Mononuclear cell (primary cell): ENCODE measurements around the gene ZSCAN5A. TPM values are rescaled to one million over a fixed set of nuclear protein-coding genes. Genes with fewer than 3 reads are reported as not detected.

ENCODE experiments used
- H3K27me3 ChIP-seq: 2 replicates; pipeline ENCODE4 v1.6.0; 2011; ENCODE audit warnings: low read length, control low read depth; ENCODE audit not compliant: insufficient read depth
- H3K4me1 ChIP-seq: 2 replicates; pipeline ENCODE4 v1.5.1; 2011; ENCODE audit warnings: mild to moderate bottlenecking, low read length, control low read depth; ENCODE audit not compliant: insufficient read depth
- H3K4me3 ChIP-seq: 2 replicates; pipeline ENCODE4 v1.5.1; 2011; ENCODE audit warnings: mild to moderate bottlenecking, low read length, moderate library complexity
- H3K9me3 ChIP-seq: 2 replicates; pipeline ENCODE4 v1.5.1; 2011; ENCODE audit warnings: low read depth, mild to moderate bottlenecking, control low read depth, low read length
- total RNA-seq: library from RNA; depleted of rRNA; stranded (reverse); fragments of >200 nt; gene quantifications from one replicate; pipeline ENCODE4 v1.2.3, GENCODE V29; 2012

ZSCAN5A gene
- total RNA-seq, 1 donor = 4.5 TPM

DNA sequence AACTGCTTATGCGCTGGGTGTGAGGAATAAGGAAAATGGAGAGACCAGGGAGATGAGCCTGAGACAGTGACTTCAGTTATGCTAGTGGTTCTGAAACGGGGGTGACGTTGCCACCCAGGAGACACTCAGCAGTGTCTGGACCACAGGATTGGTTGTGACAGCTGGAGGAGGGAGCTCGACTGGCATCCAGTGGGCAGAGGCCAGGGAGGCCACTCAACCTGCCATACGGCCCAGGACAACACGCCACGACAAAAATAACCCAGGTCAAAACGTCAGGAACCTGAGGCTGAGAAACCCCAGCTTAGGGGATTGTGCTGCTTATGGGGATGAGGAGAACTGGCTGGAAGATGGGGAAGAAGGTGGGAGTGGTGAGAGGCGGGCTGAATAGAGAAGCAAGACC is 10.4 kb downstream of the ZSCAN5A start:
- Histone ChIP-seq H3K27me3 (no peaks in the 10 kb centered on the region), H3K4me1 (peaks cover 6% of the 10 kb centered on the region), H3K4me3 (no peak overlapping the region), H3K9me3 (no peaks in the 10 kb centered on the region)

DNA sequence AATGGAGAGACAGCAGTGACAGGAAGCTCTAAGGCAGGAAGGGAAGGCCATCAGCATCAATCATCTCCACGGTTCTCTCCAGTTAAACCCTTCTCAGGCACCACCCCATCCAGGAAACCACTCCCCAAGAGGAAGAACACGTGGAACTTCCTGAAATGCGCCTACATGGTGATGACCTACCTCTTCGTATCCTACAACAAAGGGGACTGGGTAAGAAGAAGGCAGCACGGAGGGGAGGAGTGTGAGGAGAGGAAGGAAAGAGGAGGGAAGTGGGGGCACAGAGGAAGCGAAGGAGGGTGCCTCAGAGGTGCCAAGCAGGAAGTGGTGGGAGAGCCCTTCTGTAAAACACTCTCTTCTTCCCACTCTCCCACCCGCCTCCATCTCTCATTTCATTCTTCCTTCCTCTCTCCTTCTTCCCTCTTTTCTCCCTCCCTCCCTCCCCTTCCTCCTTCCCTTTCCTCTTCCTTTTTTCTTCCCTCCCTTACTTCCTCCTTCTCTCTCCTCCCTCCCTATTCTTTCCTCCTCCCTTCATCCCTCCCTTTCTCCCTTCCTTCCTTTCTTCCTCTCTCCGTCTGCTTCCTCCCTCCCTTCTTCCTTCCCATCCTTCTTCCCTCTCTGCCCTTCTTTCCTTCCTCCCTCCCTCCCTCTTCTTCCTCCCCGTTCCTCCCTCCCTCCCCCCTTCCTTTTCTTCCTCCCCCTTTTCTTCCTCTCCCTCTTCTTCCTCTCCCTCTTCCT is 12.6 kb downstream of the ZSCAN5A start:
- Histone ChIP-seq H3K27me3 (no peaks in the 10 kb centered on the region), H3K9me3 (no peaks in the 10 kb centered on the region), H3K4me3 (no peak overlapping the region), H3K4me1 (peaks cover 6% of the 10 kb centered on the region)

DNA sequence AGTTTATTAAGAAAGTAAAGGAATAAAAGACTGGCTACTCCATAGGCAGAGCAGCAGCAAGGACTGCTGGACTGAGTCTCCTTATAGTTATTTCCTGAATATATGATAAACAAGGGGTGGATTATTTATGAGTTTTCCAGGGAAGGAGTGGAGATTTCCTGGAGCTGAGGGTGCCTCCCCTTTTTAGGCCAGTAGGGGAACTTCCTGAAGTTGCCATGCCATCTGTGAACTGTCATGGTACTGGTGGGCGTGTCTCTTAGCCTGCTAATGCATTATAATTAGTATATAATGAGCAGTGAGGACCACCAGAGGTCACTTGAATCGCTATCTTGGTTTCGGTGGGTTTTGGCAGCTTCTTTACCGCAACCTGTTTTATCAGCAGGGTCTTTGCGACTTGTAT is 13.5 kb downstream of the ZSCAN5A start:
- H3K4me3 ChIP-seq = no peak overlapping the region
- H3K9me3 ChIP-seq = no peaks in the 10 kb centered on the region
- H3K4me1 ChIP-seq = peaks cover 6% of the 10 kb centered on the region
- no peaks in the 10 kb centered on the region for H3K27me3 ChIP-seq

DNA sequence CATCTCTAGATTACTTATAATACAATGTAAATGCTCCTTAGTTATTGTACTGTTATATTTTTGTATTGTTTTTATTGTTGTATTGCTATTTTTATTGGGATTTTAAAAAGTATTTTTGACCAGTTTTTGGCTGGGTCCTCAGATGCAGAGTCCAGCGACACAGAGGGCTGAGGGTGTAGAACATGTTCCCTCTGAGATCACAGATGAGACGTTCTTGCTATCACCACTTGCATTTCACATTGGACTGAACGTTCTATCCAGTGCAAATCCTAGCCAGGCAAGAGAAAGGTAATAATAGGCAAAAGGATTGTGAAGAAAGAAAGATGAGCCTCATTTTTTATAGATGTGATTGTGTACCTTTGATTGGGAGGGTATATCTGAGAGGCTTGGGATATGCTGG is 15.0 kb downstream of the ZSCAN5A start:
- no peaks in the 10 kb centered on the region for H3K27me3 ChIP-seq
- H3K9me3 ChIP-seq = no peaks in the 10 kb centered on the region
- no peak overlapping the region for H3K4me3 ChIP-seq
- H3K4me1 ChIP-seq = peaks cover 6% of the 10 kb centered on the region

DNA sequence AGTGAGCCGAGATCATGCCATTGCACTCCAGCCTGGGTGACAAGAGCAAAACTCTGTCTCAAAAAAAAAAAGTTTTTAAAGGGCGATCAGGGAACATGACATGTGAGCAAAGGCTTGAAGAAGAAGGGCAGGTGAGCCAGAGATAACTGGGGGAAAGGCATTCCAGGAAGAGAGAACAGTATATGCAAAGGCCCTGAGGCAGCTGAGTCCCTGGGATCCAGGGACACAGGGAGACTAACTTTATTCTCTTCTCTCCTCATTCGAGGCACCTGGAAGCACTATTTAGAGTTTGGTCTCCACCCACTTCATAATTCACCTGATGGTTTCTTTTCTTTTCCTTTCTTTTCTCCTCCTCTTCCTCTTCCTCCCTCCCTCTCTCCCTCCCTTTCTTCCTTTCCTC is 17.6 kb downstream of the ZSCAN5A start:
- Histone ChIP-seq H3K9me3 (no peaks in the 10 kb centered on the region), H3K27me3 (no peaks in the 10 kb centered on the region), H3K4me3 (no peak overlapping the region), H3K4me1 (peaks cover 5% of the 10 kb centered on the region)

DNA sequence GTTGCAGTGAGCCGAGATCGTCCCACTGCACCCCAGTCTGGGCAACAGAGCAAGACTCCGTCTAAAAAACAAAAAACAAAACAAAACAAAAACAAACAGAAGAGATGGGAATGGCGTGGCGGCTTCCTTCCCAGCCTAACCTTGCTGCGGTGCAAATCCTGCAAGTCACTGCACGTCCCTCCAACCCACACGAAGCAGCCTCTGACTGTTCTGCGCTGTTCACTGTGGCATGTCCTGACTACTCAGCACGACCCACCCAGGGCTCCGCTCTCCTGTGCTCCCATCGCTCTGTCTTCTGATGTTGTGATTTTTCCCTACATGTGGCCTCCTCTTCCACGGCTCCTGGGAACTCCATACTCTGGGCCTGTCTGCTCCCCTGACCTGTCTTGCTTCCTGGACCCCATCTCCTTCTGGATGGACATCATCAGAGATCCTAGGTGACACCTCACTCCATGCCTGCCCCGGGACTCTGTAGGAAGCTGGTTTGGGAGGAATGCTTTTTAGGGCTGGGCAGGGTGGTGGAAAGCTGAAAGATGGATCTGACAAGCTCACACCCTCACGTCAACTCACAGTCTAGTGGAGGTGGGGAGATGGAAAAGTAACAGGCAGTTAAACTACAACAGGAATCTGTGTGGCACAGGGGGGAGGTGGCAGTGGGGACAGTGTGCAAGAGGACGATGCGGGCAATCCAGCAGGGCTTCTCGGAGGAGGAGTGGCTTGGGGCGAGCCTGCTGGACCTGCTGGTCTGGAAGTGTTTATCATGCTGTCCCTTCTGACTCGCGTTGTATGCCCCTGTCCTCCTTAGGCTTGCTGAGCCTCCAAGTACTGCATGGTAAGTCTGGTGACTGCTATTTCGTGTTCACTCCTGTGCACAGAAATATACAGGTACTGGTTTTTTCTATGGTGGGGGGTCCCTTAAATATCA is 18.8 kb downstream of the ZSCAN5A start:
- no peaks in the 10 kb centered on the region for H3K4me1 ChIP-seq
- no peaks in the 10 kb centered on the region for H3K27me3 ChIP-seq
- H3K4me3 ChIP-seq = no peak overlapping the region
- H3K9me3 ChIP-seq = no peaks in the 10 kb centered on the region

DNA sequence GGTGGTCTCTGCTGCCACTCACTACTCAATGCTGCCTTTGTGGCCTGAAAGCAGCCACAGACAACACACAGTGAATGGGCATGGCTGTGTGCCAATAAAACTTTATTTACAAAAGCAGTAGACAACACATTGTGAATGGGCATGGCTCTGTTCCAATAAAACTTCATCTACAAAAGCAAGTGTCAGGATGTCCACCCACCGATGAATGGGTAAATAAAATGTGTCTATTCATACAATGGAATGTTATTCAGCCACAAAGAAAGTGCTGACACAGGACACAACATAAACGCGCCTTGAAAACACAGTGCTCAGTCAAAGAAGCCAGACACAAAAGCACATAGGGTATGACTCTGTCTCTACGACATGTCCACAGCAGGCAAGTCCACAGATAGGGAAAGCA is 20.1 kb downstream of the ZSCAN5A start:
- H3K4me3 ChIP-seq = no peak overlapping the region
- H3K9me3 ChIP-seq = no peaks in the 10 kb centered on the region
- H3K27me3 ChIP-seq = no peaks in the 10 kb centered on the region
- H3K4me1 ChIP-seq = no peaks in the 10 kb centered on the region

DNA sequence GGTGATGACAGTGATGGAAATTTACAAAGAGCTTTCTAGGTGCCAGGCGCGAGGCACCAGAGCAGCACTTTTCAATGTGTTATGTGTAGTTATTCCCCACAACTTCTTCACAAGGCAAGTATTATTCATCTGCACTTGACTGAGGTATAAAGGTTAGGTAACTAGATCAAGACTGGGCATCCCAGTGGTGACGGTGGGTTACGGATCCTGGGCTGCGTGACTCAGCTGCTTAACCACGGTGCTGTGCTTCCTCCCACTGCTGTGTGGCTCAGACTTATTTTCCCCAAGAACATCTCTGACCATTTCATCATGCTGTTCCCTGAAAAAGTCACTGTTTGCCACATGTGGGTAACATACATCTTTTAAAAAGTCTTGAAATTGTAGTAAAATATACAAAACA is 22.8 kb downstream of the ZSCAN5A start:
- H3K4me1 ChIP-seq = no peaks in the 10 kb centered on the region
- H3K9me3 ChIP-seq = no peaks in the 10 kb centered on the region
- H3K4me3 ChIP-seq = no peak overlapping the region
- no peaks in the 10 kb centered on the region for H3K27me3 ChIP-seq

DNA sequence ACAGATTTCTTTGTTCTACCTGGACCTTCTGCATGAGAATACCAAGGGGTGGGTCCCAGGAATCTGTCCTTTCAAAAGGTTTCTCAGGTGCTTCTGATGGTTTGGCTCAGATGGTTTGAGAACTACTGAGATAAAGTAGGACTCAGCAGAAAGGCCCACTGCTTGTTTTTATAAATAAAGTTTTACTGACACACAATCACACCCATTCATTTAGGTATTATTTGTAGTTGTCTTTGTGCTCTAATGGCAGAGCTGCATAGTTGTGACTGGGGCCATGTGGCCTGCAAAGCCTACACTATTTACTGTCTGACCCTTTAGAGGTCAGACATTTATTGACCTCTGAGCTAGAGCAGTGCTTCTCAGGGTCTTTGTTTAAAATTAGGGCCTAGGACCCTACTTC is 24.5 kb downstream of the ZSCAN5A start:
- Histone ChIP-seq H3K4me3 (no peak overlapping the region), H3K27me3 (no peaks in the 10 kb centered on the region), H3K4me1 (no peaks in the 10 kb centered on the region), H3K9me3 (no peaks in the 10 kb centered on the region)

DNA sequence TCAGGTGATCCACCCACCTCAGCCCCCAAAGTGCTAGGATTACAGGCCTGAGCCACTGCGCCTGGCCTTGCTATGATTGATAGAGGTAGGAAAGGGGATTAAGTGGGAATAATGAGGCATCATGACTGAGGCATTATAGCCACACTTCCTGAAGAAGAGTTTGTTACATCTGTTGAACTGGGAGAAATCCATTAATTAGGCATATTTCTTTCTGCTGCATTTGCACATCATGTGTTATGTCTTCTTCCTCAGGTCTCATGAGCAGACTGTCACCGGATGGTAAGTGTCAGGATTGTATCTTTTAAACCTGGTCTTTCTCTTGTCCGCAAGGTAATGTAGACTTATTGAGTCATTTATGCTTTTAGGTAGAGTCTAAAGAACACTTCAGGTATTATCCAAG is 29.9 kb downstream of the ZSCAN5A start:
- no peaks in the 10 kb centered on the region for H3K9me3 ChIP-seq
- no peaks in the 10 kb centered on the region for H3K27me3 ChIP-seq
- H3K4me3 ChIP-seq = no peak overlapping the region
- H3K4me1 ChIP-seq = no peaks in the 10 kb centered on the region

DNA sequence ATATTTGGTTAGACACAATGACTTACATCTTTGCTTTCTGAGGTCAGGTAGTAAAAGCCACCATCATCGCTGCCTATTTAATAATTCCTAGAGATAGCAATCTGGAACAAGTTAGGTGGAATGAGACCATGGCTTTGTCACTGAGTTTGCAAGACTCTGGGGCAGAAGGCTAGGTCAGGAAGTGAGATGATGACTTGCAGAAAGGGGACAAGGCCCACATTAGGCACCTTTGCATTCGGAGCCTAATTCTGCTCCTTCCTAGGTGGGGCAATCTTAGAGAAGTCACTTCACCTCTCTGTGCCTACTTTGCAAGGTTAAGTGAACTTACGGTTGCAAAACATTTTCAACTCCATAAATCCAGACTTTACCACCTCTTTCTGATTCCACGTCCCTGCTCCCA is 31.8 kb downstream of the ZSCAN5A start:
- no peaks in the 10 kb centered on the region for H3K4me1 ChIP-seq
- no peaks in the 10 kb centered on the region for H3K27me3 ChIP-seq
- no peaks in the 10 kb centered on the region for H3K9me3 ChIP-seq
- no peak overlapping the region for H3K4me3 ChIP-seq

DNA sequence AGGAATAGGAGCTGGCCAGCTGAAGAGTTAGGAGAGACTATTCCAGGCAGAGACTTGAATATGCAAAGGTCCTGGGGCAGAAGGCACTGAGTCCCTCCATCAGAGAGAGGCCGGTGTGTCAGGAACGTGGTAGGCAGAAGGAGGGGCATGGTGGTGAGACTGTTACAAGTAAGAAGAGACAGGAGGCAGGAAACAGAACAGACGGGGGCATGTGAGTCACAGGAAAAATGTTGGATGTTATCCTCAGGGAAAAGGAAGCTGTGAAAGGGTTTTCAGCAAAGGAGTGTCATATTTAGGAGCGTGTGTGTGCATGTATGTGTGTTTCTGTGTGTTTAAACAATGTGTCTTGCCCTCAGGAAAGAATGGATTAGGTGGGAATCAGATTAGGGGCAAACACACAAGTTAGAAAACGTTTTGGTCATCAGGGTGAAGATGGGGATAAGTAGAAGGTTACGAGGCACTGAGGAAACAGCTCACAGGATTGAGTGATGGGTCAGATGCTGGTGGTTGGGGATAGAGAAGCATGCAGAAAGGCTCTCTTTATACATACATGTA is 41.0 kb downstream of the ZSCAN5A start:
- Histone ChIP-seq H3K4me3 (no peak overlapping the region), H3K27me3 (no peaks in the 10 kb centered on the region), H3K9me3 (no peaks in the 10 kb centered on the region), H3K4me1 (peaks cover 17% of the 10 kb centered on the region)

DNA sequence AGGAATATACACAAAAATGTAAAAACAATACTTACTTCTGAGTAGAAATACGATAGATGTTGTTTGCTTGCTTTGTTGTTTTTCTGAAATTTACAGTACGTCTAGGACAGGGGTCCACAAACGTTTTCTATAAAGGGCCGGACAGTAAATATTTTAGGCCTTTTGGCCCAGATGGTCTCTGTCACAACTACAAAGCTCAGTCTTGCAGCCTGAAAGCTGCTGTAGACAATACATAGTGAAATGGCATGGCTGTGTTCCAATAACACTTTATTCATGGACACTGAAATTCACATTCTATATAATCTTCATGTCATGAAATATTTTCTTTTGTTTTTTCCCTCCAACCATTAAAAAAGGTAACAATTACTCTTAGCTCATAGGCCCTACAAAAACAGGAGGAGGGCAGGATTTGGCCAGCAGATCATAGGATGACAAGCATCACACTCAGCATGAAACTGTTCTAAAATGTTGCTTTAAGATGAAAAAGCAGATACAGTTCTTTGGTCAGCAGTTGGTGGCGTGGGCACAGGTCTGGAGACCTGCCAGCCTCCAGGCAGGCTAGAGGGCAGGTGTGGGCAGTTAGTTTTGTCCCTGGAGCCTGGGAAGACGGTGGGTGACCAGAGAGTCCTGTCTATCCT is 42.4 kb downstream of the ZSCAN5A start, which contains the start of gene EDDM13:
Gene EDDM13 (plus strand): TSS at position 588 of the 638 bp plus-strand sequence. CDS start 87 bp downstream, outside the sequence.
- H3K9me3 ChIP-seq = no peaks in the 10 kb centered on the region
- peaks cover 17% of the 10 kb centered on the region for H3K4me1 ChIP-seq
- no peaks in the 10 kb centered on the region for H3K27me3 ChIP-seq
- no peak within 1 kb of the TSS for H3K4me3 ChIP-seq

DNA sequence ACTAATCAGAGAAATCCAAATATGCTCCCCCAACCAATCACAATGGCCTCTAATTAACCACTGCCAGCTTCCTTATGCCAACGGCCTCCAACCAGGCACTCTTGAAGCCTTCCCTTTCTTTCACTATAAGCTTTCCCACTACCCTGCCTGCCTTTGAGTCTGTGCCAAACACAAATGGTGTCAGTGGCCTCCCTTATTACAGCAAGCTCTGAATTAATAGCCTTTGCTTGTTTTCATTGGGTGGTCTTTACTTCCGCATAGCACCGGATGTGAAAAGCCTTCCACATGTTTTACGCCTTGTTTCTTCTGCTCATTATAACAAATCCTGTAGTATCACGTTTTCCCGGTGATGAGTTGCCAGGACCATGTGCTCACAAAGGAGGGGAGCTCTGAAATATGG is 43.5 kb downstream of the ZSCAN5A start:
- Histone ChIP-seq H3K27me3 (no peaks in the 10 kb centered on the region), H3K9me3 (no peaks in the 10 kb centered on the region), H3K4me1 (peaks cover 17% of the 10 kb centered on the region), H3K4me3 (no peak overlapping the region)

DNA sequence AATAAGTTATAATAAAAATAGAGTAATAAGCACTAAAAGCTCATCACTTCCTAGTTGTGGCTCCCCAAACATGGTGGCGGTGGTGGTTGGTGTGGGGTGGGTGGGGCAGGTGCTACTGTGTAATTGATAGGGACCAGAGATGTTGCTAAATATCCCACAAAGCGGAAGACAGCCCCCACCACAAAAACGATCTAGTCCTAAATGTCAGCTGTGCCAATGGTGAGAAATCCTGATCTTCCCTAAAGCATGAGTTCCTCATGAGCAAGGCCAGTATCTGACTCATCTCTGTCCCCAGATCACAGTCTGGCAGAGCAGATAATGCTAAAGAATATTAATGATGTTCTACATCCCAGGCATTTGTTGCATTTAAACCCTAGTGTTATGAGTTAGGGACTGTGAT is 44.0 kb downstream of the ZSCAN5A start:
- no peaks in the 10 kb centered on the region for H3K27me3 ChIP-seq
- no peak overlapping the region for H3K4me3 ChIP-seq

More for the DNA sequence above, 44.0 kb downstream of the ZSCAN5A start:
- H3K9me3 ChIP-seq = no peaks in the 10 kb centered on the region
- peaks cover 17% of the 10 kb centered on the region for H3K4me1 ChIP-seq
